GM12875 (cell line): ENCODE data around the gene MITF.

Experiments
- H3K4me3 ChIP-seq: one replicate; pipeline ENCODE4 v1.5.1; 2011; ENCODE audit warnings: low read depth, low read length, control low read depth
- CTCF ChIP-seq: IDR thresholded peaks from 2 replicates; pipeline ENCODE4 v1.5.1; 2011; ENCODE audit warnings: low read depth, mild to moderate bottlenecking, control low read depth, inconsistent platforms, low read length, moderate library complexity, borderline replicate concordance; ENCODE audit not compliant: insufficient read depth

Gene MITF

GRCh38 chr3:69871868-69872267 lies 132.6 kb downstream of the MITF start:
- H3K4me3 ChIP-seq = no peak overlapping the region
- TF ChIP-seq CTCF = no peak

GRCh38 chr3:69872783-69873378 lies 133.6 kb downstream of the MITF start:
- H3K4me3 ChIP-seq = no peak overlapping the region
- TF ChIP-seq CTCF = no peak

- no peak overlapping the region for H3K4me3 ChIP-seq
- TF ChIP-seq CTCF = no peak
These were observed 136.8 kb downstream of the MITF start for GRCh38 chr3:69876073-69876472.

- no peak for TF ChIP-seq CTCF
- no peak overlapping the region for H3K4me3 ChIP-seq
These were observed 139.0 kb downstream of the MITF start for GRCh38 chr3:69878254-69878653.

GRCh38 chr3:69879051-69879450 lies 139.8 kb downstream of the MITF start:
- no peak for TF ChIP-seq CTCF
- no peak overlapping the region for H3K4me3 ChIP-seq

GRCh38 chr3:69880069-69880640 lies 140.9 kb downstream of the MITF start:
- no peak overlapping the region for H3K4me3 ChIP-seq
- TF ChIP-seq CTCF = no peak

GRCh38 chr3:69881051-69881450 lies 141.8 kb downstream of the MITF start:
- TF ChIP-seq CTCF = no peak
- H3K4me3 ChIP-seq = no peak overlapping the region
